Measurements from ENCODE around the gene GRK3. TPM values are rescaled to one million over a fixed set of nuclear protein-coding genes. Genes with fewer than 3 reads are reported as not detected.
"Not testable (repeated sequence)": the region's sequence is repeated elsewhere in the genome, so short reads cannot be mapped to it uniquely, and the experiment has no call there.

The GRK3 gene
- total and polyA plus RNA-seq, 7 experiments from 2014 or later = 0.69 to 44.8 (median 6.5) TPM

DNA sequence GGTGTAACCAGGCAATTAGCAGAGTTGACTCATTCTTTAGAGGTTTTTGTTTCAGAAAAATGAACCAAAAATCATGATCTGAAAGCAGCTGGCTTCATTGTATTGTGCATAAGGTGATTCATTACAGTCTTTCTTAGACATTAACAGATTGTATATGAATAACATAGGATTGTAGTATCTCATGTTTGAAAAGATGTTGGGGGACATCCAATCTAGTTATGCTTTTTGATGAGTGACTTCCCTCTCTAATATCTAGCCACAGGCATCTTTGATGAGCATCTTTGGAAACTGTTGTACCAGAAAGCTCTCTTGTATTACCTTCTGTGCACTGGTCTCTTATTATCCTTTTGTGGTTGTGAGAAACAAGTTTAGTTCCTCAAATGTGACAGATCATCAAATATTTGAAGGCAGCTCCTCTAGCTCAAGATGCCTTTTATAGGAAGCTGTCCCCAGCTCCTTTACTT, 8.3 kb downstream of the GRK3 start:
- ChIA-PET POLR2A (no interaction called here), CTCF (no interaction called here)
- Mint-ChIP-seq H3K36me3 (peaks cover 0 to 25% (median 5%) of the 10 kb centered on the region in 5 donors), H3K4me3 (peak overlapping the region in 1 of 10 donors; percentile 42), H3K27me3 (peaks cover 0 to 14% (median 5%) of the 10 kb centered on the region in 5 donors), H3K4me1 (peaks cover 0 to 70% (median 4%) of the 10 kb centered on the region in 7 donors), H3K27ac (peak overlapping the region in 2 of 9 donors; percentile 46 to 47), H3K9me3 (peaks cover 0 to 6% (median 0%) of the 10 kb centered on the region in 11 donors)
- Histone ChIP-seq H3K27ac (ENCODE audit: low read depth, low read length) (no peak overlapping the region), H3K36me3 (ENCODE audit: control insufficient read depth in 2 of 3, insufficient read depth in 3 of 3, low read length in 3 of 3) (no peaks in the 10 kb centered on the region), H3K9me3 (ENCODE audit: control insufficient read depth in 2 of 3, low read length in 3 of 3) (no peaks in the 10 kb centered on the region), H3K4me3 (ENCODE audit: low read length) (no peak overlapping the region), H3K4me1 (ENCODE audit: control insufficient read depth in 2 of 2, insufficient read depth in 2 of 2, low read length in 2 of 2) (no peaks in the 10 kb centered on the region), H3K27me3 (ENCODE audit: control insufficient read depth in 2 of 2, insufficient read depth in 2 of 2, low read length in 2 of 2) (no peaks in the 10 kb centered on the region)
- peak; percentile 41 for ATAC-seq
- intact Hi-C loops (cut with micrococcal nuclease) = no loop called here
- no peak for DNase-seq

DNA sequence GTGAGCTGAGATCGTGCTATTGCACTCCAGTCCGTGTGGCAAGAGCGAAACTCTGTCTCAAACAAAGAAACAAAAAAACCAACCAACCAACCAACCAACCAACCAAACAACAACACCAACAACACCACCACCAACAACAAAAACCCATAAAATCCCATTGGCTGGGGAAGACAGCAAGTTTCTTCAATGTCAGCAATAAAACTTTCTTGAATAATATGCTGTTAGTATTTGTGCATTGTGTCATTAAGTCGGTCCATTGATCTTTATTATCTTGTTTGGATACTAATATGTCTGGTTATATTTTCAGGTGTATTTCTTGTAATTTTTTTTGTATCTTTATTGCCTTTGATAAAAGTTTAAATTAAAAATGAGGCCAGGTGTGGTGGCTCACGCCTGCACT, 9.4 kb downstream of the GRK3 start:
- Mint-ChIP-seq H3K4me1 (peaks cover 0 to 67% (median 4%) of the 10 kb centered on the region in 7 donors), H3K9me3 (peaks cover 0 to 6% (median 0%) of the 10 kb centered on the region in 11 donors), H3K36me3 (peaks cover 0 to 33% (median 11%) of the 10 kb centered on the region in 5 donors), H3K27ac (no peak overlapping the region), H3K27me3 (peaks cover 0 to 13% (median 5%) of the 10 kb centered on the region in 5 donors), H3K4me3 (no peak overlapping the region)
- CTCF ChIA-PET = no interaction called here
- H3K9me3 ChIP-seq (ENCODE audit: control insufficient read depth in 2 of 3, low read length in 3 of 3) = no peaks in the 10 kb centered on the region
- no peak overlapping the region for H3K27ac ChIP-seq (ENCODE audit: low read depth, low read length)
- no peaks in the 10 kb centered on the region for H3K36me3 ChIP-seq (ENCODE audit: control insufficient read depth in 2 of 3, insufficient read depth in 3 of 3, low read length in 3 of 3)
- H3K4me3 ChIP-seq (ENCODE audit: low read length) = no peak overlapping the region
- ATAC-seq (no peak), DNase-seq (no peak)
- intact Hi-C loops (cut with micrococcal nuclease) = no loop called here
- no peaks in the 10 kb centered on the region for H3K27me3 ChIP-seq (ENCODE audit: control insufficient read depth in 2 of 2, insufficient read depth in 2 of 2, low read length in 2 of 2)
- POLR2A ChIA-PET = no interaction called here
- H3K4me1 ChIP-seq (ENCODE audit: control insufficient read depth in 2 of 2, insufficient read depth in 2 of 2, low read length in 2 of 2) = no peaks in the 10 kb centered on the region

DNA sequence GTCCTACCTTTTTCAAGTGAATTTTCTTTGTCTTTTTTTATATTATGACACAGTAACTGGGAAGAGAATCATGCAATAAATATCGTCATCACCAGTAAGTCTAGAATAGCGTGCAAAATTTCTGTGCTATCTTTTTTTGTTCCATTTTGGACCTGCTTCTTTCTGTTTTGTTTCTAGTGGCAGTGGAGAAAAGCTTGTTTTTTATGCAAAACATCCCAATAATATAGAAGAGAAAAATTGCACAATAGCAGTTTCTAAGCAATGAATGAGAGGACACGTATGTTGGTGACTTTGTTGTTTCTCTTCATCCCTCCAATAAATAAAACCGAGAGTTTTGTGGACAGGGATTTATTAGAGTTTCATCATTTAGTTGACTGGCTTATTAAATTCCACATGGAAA, 10.3 kb downstream of the GRK3 start:
- intact Hi-C loops (cut with micrococcal nuclease) = no loop called here
- Histone ChIP-seq H3K27ac (ENCODE audit: low read depth, low read length) (no peak overlapping the region), H3K9me3 (ENCODE audit: control insufficient read depth in 2 of 3, low read length in 3 of 3) (no peaks in the 10 kb centered on the region), H3K36me3 (ENCODE audit: control insufficient read depth in 2 of 3, insufficient read depth in 3 of 3, low read length in 3 of 3) (no peaks in the 10 kb centered on the region), H3K4me1 (ENCODE audit: control insufficient read depth in 2 of 2, insufficient read depth in 2 of 2, low read length in 2 of 2) (no peaks in the 10 kb centered on the region), H3K4me3 (ENCODE audit: low read length) (no peak overlapping the region), H3K27me3 (ENCODE audit: control insufficient read depth in 2 of 2, insufficient read depth in 2 of 2, low read length in 2 of 2) (no peaks in the 10 kb centered on the region)
- H3K36me3 Mint-ChIP-seq = peaks cover 0 to 34% (median 11%) of the 10 kb centered on the region in 5 donors
- H3K4me1 Mint-ChIP-seq = peaks cover 0 to 58% (median 4%) of the 10 kb centered on the region in 7 donors
- peaks cover 0 to 6% (median 0%) of the 10 kb centered on the region in 11 donors for H3K9me3 Mint-ChIP-seq
- no peak overlapping the region for H3K27ac Mint-ChIP-seq
- H3K27me3 Mint-ChIP-seq = peaks cover 0 to 12% (median 5%) of the 10 kb centered on the region in 5 donors
- DNase-seq (no peak), ATAC-seq (no peak)
- CTCF ChIA-PET = interaction anchor here (0.6 kb wide), 1 partner anchor 272 kb away, joined by 3 read pairs; no protein-coding TSS in a partner anchor
- POLR2A ChIA-PET = no interaction called here
- no peak overlapping the region for H3K4me3 Mint-ChIP-seq

DNA sequence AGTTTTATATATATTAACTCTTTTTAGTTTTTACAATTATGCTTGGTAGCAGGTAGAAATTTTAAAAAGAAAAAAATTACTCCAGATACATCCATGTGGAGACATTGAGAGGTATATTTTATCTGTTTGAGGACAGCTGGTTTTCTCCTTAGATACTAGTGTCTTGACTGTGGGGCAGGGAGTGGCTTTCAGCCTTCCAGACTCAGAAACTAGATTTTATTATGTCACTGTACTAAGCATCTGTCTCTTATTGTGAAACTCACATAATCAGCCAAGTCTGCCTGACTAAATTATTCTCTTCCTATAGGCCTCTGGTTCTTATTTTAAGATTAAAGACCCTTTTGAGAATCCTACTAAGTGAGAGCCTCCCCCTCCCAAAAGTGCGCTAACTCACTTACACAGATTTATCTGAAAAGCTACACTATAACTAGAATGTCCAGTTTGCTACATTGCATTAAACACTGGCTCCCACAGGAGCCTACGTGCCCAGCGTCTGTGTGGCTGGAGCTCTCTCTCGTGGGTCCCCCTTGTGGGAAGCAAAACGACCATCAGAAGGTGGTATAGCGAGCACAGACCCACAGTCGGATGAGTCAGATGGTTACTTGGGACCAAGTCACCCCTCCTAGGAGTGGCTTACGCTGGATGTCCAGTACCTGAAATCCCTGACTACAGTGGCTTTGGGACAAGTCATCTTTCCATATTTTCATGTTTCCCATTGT, 11.4 kb downstream of the GRK3 start:
- Mint-ChIP-seq H3K36me3 (peaks cover 0 to 34% (median 10%) of the 10 kb centered on the region in 5 donors), H3K4me1 (peaks cover 0 to 56% (median 4%) of the 10 kb centered on the region in 7 donors)
- H3K4me1 ChIP-seq (ENCODE audit: control insufficient read depth in 2 of 2, insufficient read depth in 2 of 2, low read length in 2 of 2); H3K36me3 ChIP-seq (ENCODE audit: control insufficient read depth in 2 of 3, insufficient read depth in 3 of 3, low read length in 3 of 3); POLR2A ChIA-PET; intact Hi-C loops (cut with micrococcal nuclease); ATAC-seq; H3K27me3 Mint-ChIP-seq; H3K27ac Mint-ChIP-seq; H3K9me3 Mint-ChIP-seq; H3K27ac ChIP-seq (ENCODE audit: low read depth, low read length); H3K27me3 ChIP-seq (ENCODE audit: control insufficient read depth in 2 of 2, insufficient read depth in 2 of 2, low read length in 2 of 2); H3K9me3 ChIP-seq (ENCODE audit: control insufficient read depth in 2 of 3, low read length in 3 of 3); DNase-seq; H3K4me3 Mint-ChIP-seq; H3K4me3 ChIP-seq (ENCODE audit: low read length); CTCF ChIA-PET: not testable (repeated sequence)

DNA sequence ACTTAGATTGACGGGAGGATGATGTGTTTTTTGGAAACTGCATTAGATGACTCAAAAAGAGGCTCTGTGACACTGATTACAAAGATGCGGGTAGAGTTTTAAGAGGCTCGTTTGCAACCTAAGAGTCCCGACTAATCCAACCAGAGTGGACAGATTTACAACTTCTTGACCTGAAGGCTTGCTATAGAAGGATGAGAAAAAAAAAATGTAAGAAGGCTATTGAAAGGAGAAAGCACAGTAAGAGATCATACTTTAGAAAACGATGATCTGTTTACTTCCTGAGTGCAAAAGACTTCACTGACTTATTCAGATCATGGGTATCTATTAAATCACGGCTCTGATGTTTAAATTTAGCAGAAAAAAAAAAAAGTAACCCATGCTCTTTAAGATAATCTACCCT, 17.0 kb downstream of the GRK3 start:
- CTCF ChIA-PET; H3K27ac ChIP-seq (ENCODE audit: low read depth, low read length); H3K4me1 ChIP-seq (ENCODE audit: control insufficient read depth in 2 of 2, insufficient read depth in 2 of 2, low read length in 2 of 2); H3K9me3 Mint-ChIP-seq; POLR2A ChIA-PET; H3K4me3 Mint-ChIP-seq; H3K36me3 ChIP-seq (ENCODE audit: control insufficient read depth in 2 of 3, insufficient read depth in 3 of 3, low read length in 3 of 3); intact Hi-C loops (cut with micrococcal nuclease); ATAC-seq; H3K4me3 ChIP-seq (ENCODE audit: low read length); H3K27me3 ChIP-seq (ENCODE audit: control insufficient read depth in 2 of 2, insufficient read depth in 2 of 2, low read length in 2 of 2); H3K27me3 Mint-ChIP-seq; DNase-seq; H3K27ac Mint-ChIP-seq; H3K9me3 ChIP-seq (ENCODE audit: control insufficient read depth in 2 of 3, low read length in 3 of 3): not testable (repeated sequence)
- peaks cover 0 to 18% (median 6%) of the 10 kb centered on the region in 5 donors for H3K36me3 Mint-ChIP-seq
- H3K4me1 Mint-ChIP-seq = peaks cover 0 to 42% (median 0%) of the 10 kb centered on the region in 7 donors

DNA sequence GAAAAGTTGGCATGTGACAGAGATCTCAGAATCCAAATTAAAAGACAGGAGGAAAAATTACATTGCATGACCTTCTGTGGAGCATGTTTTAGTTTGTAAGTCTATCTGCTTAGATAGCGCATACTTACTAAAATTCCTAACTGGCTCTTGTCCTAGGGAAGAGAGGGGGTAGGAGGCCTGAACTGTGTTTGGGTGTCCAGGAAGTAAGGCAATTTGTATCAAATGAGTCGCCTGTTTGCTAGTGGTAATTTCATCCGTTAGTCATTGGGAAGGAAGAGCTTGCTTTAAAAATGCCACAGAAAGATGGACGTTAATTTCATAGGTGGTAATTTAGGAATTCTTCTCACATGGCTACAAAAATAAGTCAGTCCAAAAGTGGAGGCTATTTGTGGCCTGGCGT, 18.5 kb downstream of the GRK3 start:
- Histone ChIP-seq H3K27ac (ENCODE audit: low read depth, low read length) (no peak overlapping the region), H3K27me3 (ENCODE audit: control insufficient read depth in 2 of 2, insufficient read depth in 2 of 2, low read length in 2 of 2) (no peaks in the 10 kb centered on the region), H3K4me3 (ENCODE audit: low read length) (no peak overlapping the region), H3K36me3 (ENCODE audit: control insufficient read depth in 2 of 3, insufficient read depth in 3 of 3, low read length in 3 of 3) (no peaks in the 10 kb centered on the region), H3K9me3 (ENCODE audit: control insufficient read depth in 2 of 3, low read length in 3 of 3) (no peaks in the 10 kb centered on the region), H3K4me1 (ENCODE audit: control insufficient read depth in 2 of 2, insufficient read depth in 2 of 2, low read length in 2 of 2) (no peaks in the 10 kb centered on the region)
- CTCF ChIA-PET = no interaction called here
- Mint-ChIP-seq H3K4me1 (peaks cover 0 to 44% (median 0%) of the 10 kb centered on the region in 7 donors), H3K9me3 (no peaks in the 10 kb centered on the region), H3K27me3 (peaks cover 0 to 5% (median 0%) of the 10 kb centered on the region in 5 donors), H3K27ac (peak overlapping the region in 2 of 9 donors; percentile 19 to 46), H3K36me3 (peaks cover 0 to 21% (median 6%) of the 10 kb centered on the region in 5 donors), H3K4me3 (no peak overlapping the region)
- POLR2A ChIA-PET = no interaction called here
- no peak for DNase-seq
- intact Hi-C loops (cut with micrococcal nuclease) = no loop called here
- no peak for ATAC-seq

DNA sequence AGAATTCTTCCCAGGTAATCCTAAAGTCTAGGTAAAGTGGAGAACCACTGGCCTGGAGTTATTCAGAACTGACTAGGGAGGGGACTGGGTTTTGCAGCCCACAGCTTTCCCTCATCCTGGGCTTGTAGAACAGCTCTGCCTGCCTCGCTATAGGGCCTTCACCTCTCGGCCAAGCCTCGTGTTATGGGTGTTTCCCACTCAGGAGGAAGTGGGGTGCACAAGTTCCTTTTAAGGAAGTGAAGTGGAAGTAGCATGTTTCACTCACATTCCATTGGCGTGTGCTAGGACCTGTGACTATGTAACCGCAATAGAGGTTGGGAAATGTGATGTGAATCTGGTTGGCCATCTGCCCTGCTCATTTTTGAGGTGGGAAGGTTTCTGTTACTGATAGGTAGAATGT, 20.5 kb downstream of the GRK3 start:
- CTCF ChIA-PET; POLR2A ChIA-PET; H3K4me3 Mint-ChIP-seq; H3K27ac Mint-ChIP-seq; H3K36me3 ChIP-seq (ENCODE audit: control insufficient read depth in 2 of 3, insufficient read depth in 3 of 3, low read length in 3 of 3); DNase-seq; intact Hi-C loops (cut with micrococcal nuclease); H3K27ac ChIP-seq (ENCODE audit: low read depth, low read length); H3K4me1 ChIP-seq (ENCODE audit: control insufficient read depth in 2 of 2, insufficient read depth in 2 of 2, low read length in 2 of 2); H3K9me3 Mint-ChIP-seq; H3K27me3 ChIP-seq (ENCODE audit: control insufficient read depth in 2 of 2, insufficient read depth in 2 of 2, low read length in 2 of 2); H3K9me3 ChIP-seq (ENCODE audit: control insufficient read depth in 2 of 3, low read length in 3 of 3); H3K27me3 Mint-ChIP-seq; H3K4me3 ChIP-seq (ENCODE audit: low read length): not testable (repeated sequence)
- Mint-ChIP-seq H3K4me1 (peaks cover 0 to 46% (median 0%) of the 10 kb centered on the region in 7 donors), H3K36me3 (peaks cover 0 to 20% (median 5%) of the 10 kb centered on the region in 5 donors)
- ATAC-seq = peak; percentile 76
